Endothelial cell of umbilical vein (primary cell): ENCODE data around the gene GDF3. TPM values are rescaled to one million over a fixed set of nuclear protein-coding genes. Genes with fewer than 3 reads are reported as not detected.

ENCODE experiments used
- BruUV-seq: library from RNA; stranded (reverse); fragments of 400-500 nt; replicated peaks from 2 replicates; lab custom pipeline; 2021; lab: Mats Ljungman, UMichigan
- CTCF ChIA-PET: fragments of 300-600, 350-600 bp; sonication (Branson Sonifier 250); formaldehyde crosslinking; loops from one replicate; lab custom pipeline; 2021; ENCODE audit warnings: antibody characterized with exemption, inconsistent platforms; lab: Charles Lee
- POLR2A ChIA-PET: fragments of 300-600, 350-600 bp; sonication (Branson Sonifier 250); formaldehyde crosslinking; loops from one replicate; lab custom pipeline; 2021; ENCODE audit warnings: antibody characterized with exemption, inconsistent platforms; lab: Charles Lee
- DNase-seq: peaks from one replicate; pipeline ENCODE4 v3.0.0-alpha.2; 2011; ENCODE audit warnings: low read depth, low spot score
- FAIRE-seq: peaks from 2 replicates; lab custom pipeline; 2011; peaks lifted over from hg19 to GRCh38; lab: Jason Lieb, UNC
- H2AFZ ChIP-seq: 2 replicates; pipeline ENCODE4 v1.6.0; 2012; ENCODE audit warnings: low read depth, low read length, control low read depth, inconsistent platforms
- H3K27ac ChIP-seq: 2 replicates; pipeline ENCODE4 v1.5.1; 2011; ENCODE audit warnings: low read depth, mild to moderate bottlenecking, control low read depth, low read length, moderate library complexity; ENCODE audit not compliant: insufficient read depth
- H3K27me3 ChIP-seq, 2 experiments: 2 replicates each; pipeline versions ENCODE4 v1.6.0 to v1.6.1; 2011; ENCODE audit warnings: low read length in 2 of 2, mixed read lengths in 1 of 2; ENCODE audit not compliant: control insufficient read depth in 2 of 2, insufficient read depth in 2 of 2
- H3K36me3 ChIP-seq, 2 experiments: 2 replicates in 1 of 2; 3 replicates in 1 of 2; pipeline ENCODE4 v1.5.1; 2011; ENCODE audit warnings: low read length in 2 of 2, mild to moderate bottlenecking in 1 of 2, moderate library complexity in 1 of 2; ENCODE audit not compliant: control insufficient read depth in 2 of 2, insufficient read depth in 2 of 2; ENCODE audit errors: extremely low read depth in 1 of 2
- H3K4me1 ChIP-seq: 3 replicates; pipeline ENCODE4 v1.5.1; 2011; ENCODE audit warnings: mild to moderate bottlenecking, low read length; ENCODE audit not compliant: control insufficient read depth, insufficient read depth; ENCODE audit errors: extremely low read depth
- H3K4me2 ChIP-seq: 2 replicates; pipeline ENCODE4 v1.6.1; 2011; ENCODE audit warnings: low read length, control low read depth, mixed read lengths; ENCODE audit not compliant: insufficient read depth
- H3K4me3 ChIP-seq, 3 experiments: fragments of 200-600 bp in 1 of 3; sonication (generic), shearing (Covaris generic) in 1 of 3; replicated peaks in 1 of 3; 2 replicates each; pipeline ENCODE4 v1.5.1; 2011 to 2016; ENCODE audit warnings: control low read depth in 3 of 3, low read length in 3 of 3, mild to moderate bottlenecking in 2 of 3, inconsistent platforms in 1 of 3, low read depth in 1 of 3, moderate library complexity in 1 of 3; ENCODE audit not compliant: insufficient read depth in 1 of 3
- H3K79me2 ChIP-seq: 2 replicates; pipeline ENCODE4 v1.6.0; 2012; ENCODE audit warnings: low read length, inconsistent platforms; ENCODE audit not compliant: control insufficient read depth, insufficient read depth
- H3K9ac ChIP-seq: replicated peaks from 2 replicates; pipeline ENCODE3; 2011; ENCODE audit warnings: low read length, control low read depth; ENCODE audit not compliant: insufficient read depth; ENCODE audit errors: extremely low read depth
- H3K9me1 ChIP-seq: replicated peaks from 3 replicates; pipeline ENCODE4 v1.6.0; 2011; ENCODE audit warnings: mild to moderate bottlenecking, low read length; ENCODE audit not compliant: control insufficient read depth, insufficient read depth; ENCODE audit errors: extremely low read depth
- H3K9me3 ChIP-seq: replicated peaks from 2 replicates; pipeline ENCODE4 v1.5.1; 2012; ENCODE audit warnings: low read length, inconsistent platforms; ENCODE audit not compliant: control insufficient read depth, insufficient read depth
- H4K20me1 ChIP-seq: replicated peaks from 2 replicates; pipeline ENCODE3; 2011; ENCODE audit warnings: mild to moderate bottlenecking, low read length; ENCODE audit not compliant: control insufficient read depth, insufficient read depth; ENCODE audit errors: extremely low read depth
- EZH2 ChIP-seq: IDR thresholded peaks from 2 replicates; pipeline ENCODE4 v1.6.1; 2012; ENCODE audit warnings: borderline replicate concordance, low read depth, mild to moderate bottlenecking, moderate library complexity, low read length, inconsistent platforms; ENCODE audit not compliant: severe bottlenecking
- FOS ChIP-seq: IDR thresholded peaks from 2 replicates; pipeline ENCODE4 v1.6.1; 2011; ENCODE audit warnings: mild to moderate bottlenecking, low read length, moderate library complexity, borderline replicate concordance; ENCODE audit not compliant: insufficient read depth
- GATA2 ChIP-seq: IDR thresholded peaks from 2 replicates; pipeline ENCODE4 v1.7.0; 2011; ENCODE audit warnings: low read depth, mild to moderate bottlenecking, moderate library complexity, mixed read lengths, low read length; ENCODE audit not compliant: insufficient read length, insufficient read depth
- JUN ChIP-seq: IDR thresholded peaks from 2 replicates; pipeline ENCODE4 v1.6.1; 2011; ENCODE audit warnings: borderline replicate concordance, low read depth; ENCODE audit not compliant: insufficient read length, insufficient read depth
- MYC ChIP-seq: IDR thresholded peaks from one replicate; pipeline ENCODE4 v1.6.1; 2011; ENCODE audit warnings: mild to moderate bottlenecking, low read depth, low read length
- POLR2A ChIP-seq: IDR thresholded peaks from 2 replicates; pipeline ENCODE4 v1.6.1; 2012; ENCODE audit warnings: low read depth, mild to moderate bottlenecking, control low read depth, low read length
- POLR2AphosphoS5 ChIP-seq: IDR thresholded peaks from 2 replicates; pipeline ENCODE4 v1.6.1; 2012; ENCODE audit warnings: low read depth, mild to moderate bottlenecking, control low read depth, low read length, moderate library complexity; ENCODE audit not compliant: insufficient read depth
- dilution Hi-C: fragments of 300-500 bp; cut with MboI; formaldehyde crosslinking; loops from one replicate; pipeline ENCODE4 v1.15.0; 2019; ENCODE audit warnings: low sequenced_read_pairs; ENCODE audit not compliant: extremely low pct_ligation_motif_present
- intact Hi-C: fragments of 100-400 bp; cut with micrococcal nuclease; formaldehyde crosslinking; loops from one replicate; pipeline ENCODE4 v1.10.0; 2022
- polyA plus RNA-seq, 4 experiments: library from polyadenylated mRNA; depleted of rRNA in 3 of 4; stranded (reverse) in 3 of 4; unstranded in 1 of 4; fragments of >200 nt; gene quantifications; 2 replicates each; pipeline versions ENCODE4 v1.2.1 to v1.2.3, GENCODE V29; 2011 to 2012; ENCODE audit warnings: missing spikeins in 1 of 4
- total RNA-seq: library from RNA; stranded (reverse); gene quantifications from 2 replicates; pipeline ENCODE4 v1.2.3, GENCODE V29; 2021
- TF ChIP-seq, protein P1 (sequence below), 2 donors: IDR thresholded peaks; 1 replicate in 1 of 2; 2 replicates in 1 of 2; pipeline ENCODE4 v1.5.1; 2011; ENCODE audit warnings: low read length in 2 of 2, mild to moderate bottlenecking in 2 of 2, moderate library complexity in 2 of 2, control low read depth in 1 of 2, inconsistent platforms in 1 of 2, low read depth in 1 of 2; ENCODE audit not compliant: insufficient read depth in 1 of 2; ENCODE audit errors: extremely low read depth in 1 of 2
- TF ChIP-seq, protein P2 (sequence below): IDR thresholded peaks from 2 replicates; pipeline ENCODE4 v1.6.1; 2011; ENCODE audit not compliant: insufficient read depth, insufficient read length

Gene GDF3
- total and polyA plus RNA-seq, 2 donors (not counting 3 experiments of a cell fraction or from before 2014, with no cell fraction given) = 3.1 to 5.0 TPM

DNA sequence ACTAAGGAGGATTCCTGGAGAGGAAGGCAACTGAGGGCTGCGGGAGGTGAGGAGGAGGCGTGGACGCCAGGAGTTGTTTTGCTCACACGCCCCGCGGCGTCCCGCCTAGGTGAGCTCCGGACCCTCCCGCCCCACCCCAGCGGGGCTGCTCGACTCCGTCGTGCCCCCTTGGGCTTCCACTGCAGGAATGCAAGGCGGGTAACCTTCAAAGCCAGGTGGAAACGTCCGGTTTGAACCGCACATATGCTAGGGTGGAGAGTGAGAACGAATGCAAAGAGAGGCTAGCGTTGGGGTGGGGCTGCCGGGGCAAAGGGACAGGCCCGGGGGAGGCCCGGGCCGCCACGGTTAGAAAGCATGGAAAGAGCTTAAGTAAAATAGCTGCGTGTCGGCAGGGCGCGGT is 10.3 kb upstream of the GDF3 start:
- ChIA-PET CTCF (interaction anchor here (1.5 kb wide), 1 partner anchor 11 kb away, joined by 4 read pairs; the partner anchor contains the start of gene GDF3), POLR2A (no interaction called here)
- FAIRE-seq (no peak), DNase-seq (no peak)
- H3K27ac ChIP-seq = no peak overlapping the region
- H3K9me1 ChIP-seq = no peaks in the 10 kb centered on the region
- no peak overlapping the region for H3K9ac ChIP-seq
- BruUV-seq = no TSS peak
- H3K4me2 ChIP-seq = no peak overlapping the region
- intact Hi-C loops (no loop called here), dilution Hi-C loops (no loop called here)
- H3K9me3 ChIP-seq = no peaks in the 10 kb centered on the region
- no peaks in the 10 kb centered on the region for H3K79me2 ChIP-seq
- H4K20me1 ChIP-seq = no peaks in the 10 kb centered on the region
- no peak overlapping the region for H2AFZ ChIP-seq
- no peak overlapping the region for H3K4me3 ChIP-seq
- H3K27me3 ChIP-seq = peaks cover 0 to 2% of the 10 kb centered on the region in 2 experiments
- H3K4me1 ChIP-seq = no peaks in the 10 kb centered on the region
- no peak for TF ChIP-seq POLR2AphosphoS5
- TF ChIP-seq POLR2A = no peak
- no peak for TF ChIP-seq JUN
- TF ChIP-seq, protein P1, sequence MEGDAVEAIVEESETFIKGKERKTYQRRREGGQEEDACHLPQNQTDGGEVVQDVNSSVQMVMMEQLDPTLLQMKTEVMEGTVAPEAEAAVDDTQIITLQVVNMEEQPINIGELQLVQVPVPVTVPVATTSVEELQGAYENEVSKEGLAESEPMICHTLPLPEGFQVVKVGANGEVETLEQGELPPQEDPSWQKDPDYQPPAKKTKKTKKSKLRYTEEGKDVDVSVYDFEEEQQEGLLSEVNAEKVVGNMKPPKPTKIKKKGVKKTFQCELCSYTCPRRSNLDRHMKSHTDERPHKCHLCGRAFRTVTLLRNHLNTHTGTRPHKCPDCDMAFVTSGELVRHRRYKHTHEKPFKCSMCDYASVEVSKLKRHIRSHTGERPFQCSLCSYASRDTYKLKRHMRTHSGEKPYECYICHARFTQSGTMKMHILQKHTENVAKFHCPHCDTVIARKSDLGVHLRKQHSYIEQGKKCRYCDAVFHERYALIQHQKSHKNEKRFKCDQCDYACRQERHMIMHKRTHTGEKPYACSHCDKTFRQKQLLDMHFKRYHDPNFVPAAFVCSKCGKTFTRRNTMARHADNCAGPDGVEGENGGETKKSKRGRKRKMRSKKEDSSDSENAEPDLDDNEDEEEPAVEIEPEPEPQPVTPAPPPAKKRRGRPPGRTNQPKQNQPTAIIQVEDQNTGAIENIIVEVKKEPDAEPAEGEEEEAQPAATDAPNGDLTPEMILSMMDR (IDR thresholded peaks at IDR 0.05; ENCODE audit: extremely low read depth in 1 of 2, insufficient read depth in 1 of 2, low read depth in 1 of 2, low read length in 2 of 2) = no peak
- no peak for TF ChIP-seq FOS
- no peak for TF ChIP-seq EZH2
- no peak for TF ChIP-seq MYC
- TF ChIP-seq GATA2 = no peak
- TF ChIP-seq, protein P2, sequence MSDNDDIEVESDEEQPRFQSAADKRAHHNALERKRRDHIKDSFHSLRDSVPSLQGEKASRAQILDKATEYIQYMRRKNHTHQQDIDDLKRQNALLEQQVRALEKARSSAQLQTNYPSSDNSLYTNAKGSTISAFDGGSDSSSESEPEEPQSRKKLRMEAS = no peak
- H3K36me3 ChIP-seq = no peaks in the 10 kb centered on the region
